ENCODE data around the gene ANKRD17. TPM values are rescaled to one million over a fixed set of nuclear protein-coding genes. Genes with fewer than 3 reads are reported as not detected.

The ANKRD17 gene
- polyA plus RNA-seq, 1 of the 3 experiments (the other 2 are of a cell fraction) = 25.6 TPM

GRCh38 chr4:73055241-73055897 lies 203.2 kb downstream of the ANKRD17 start:
- peaks cover 47 to 57% of the 10 kb centered on the region in 2 experiments for H3K36me3 ChIP-seq (replicated peaks in 1 of 2; ENCODE audit: control insufficient read depth in 1 of 2, insufficient read depth in 2 of 2, low read length in 1 of 2)
- H3K9me2 ChIP-seq = no peaks in the 10 kb centered on the region
- no peaks in the 10 kb centered on the region for H3K9me3 ChIP-seq
- ChIA-PET CTCF (interaction anchor here (0.8 kb wide), 1 partner anchor 432 kb away, joined by 3 read pairs; no protein-coding TSS in a partner anchor), POLR2A (no interaction called here)
- H3K79me2 ChIP-seq (ENCODE audit: insufficient read depth) = no peaks in the 10 kb centered on the region
- no peak for TF ChIP-seq RCOR1 (IDR thresholded peaks at IDR 0.05; ENCODE audit: low read length)
- no peak overlapping the region for H2AFZ ChIP-seq (ENCODE audit: low read depth)
- H4K20me1 ChIP-seq (ENCODE audit: insufficient read depth) = no peaks in the 10 kb centered on the region
- DNase-seq = no peak
- no peak overlapping the region for H3K4me2 ChIP-seq
- no peaks in the 10 kb centered on the region for H3K27me3 ChIP-seq (ENCODE audit: insufficient read depth)
- no peak overlapping the region for H3K4me3 ChIP-seq (ENCODE audit: low read depth in 2 of 2, low read length in 1 of 2)
- no peak overlapping the region for H3K9ac ChIP-seq
- H3K27ac ChIP-seq (ENCODE audit: low read depth in 2 of 2, low read length in 1 of 2) = no peak overlapping the region
- peaks cover 5% of the 10 kb centered on the region for H3F3A ChIP-seq (replicated peaks; ENCODE audit: insufficient read depth)
- 96% methylated on average over 2 of the region's 2 CpGs for WGBS (ENCODE audit: low lambda C conversion rate)
- H3K4me1 ChIP-seq (ENCODE audit: control insufficient read depth in 1 of 2, insufficient read depth in 2 of 2, low read depth in 1 of 2, low read length in 1 of 2) = no peaks in the 10 kb centered on the region

GRCh38 chr4:73053974-73054480 lies 204.6 kb downstream of the ANKRD17 start:
- peaks cover 34 to 43% of the 10 kb centered on the region in 2 experiments for H3K36me3 ChIP-seq (replicated peaks in 1 of 2; ENCODE audit: control insufficient read depth in 1 of 2, insufficient read depth in 2 of 2, low read length in 1 of 2)
- H2AFZ ChIP-seq (ENCODE audit: low read depth) = no peak overlapping the region
- H3K9ac ChIP-seq = no peak overlapping the region
- no peaks in the 10 kb centered on the region for H3K9me3 ChIP-seq
- H3K4me1 ChIP-seq (ENCODE audit: control insufficient read depth in 1 of 2, insufficient read depth in 2 of 2, low read depth in 1 of 2, low read length in 1 of 2) = no peaks in the 10 kb centered on the region
- H3K4me3 ChIP-seq (ENCODE audit: low read depth in 2 of 2, low read length in 1 of 2) = no peak overlapping the region
- 84% methylated on average over 2 of the region's 2 CpGs for WGBS (ENCODE audit: low lambda C conversion rate)
- DNase-seq = no peak
- no peaks in the 10 kb centered on the region for H3K9me2 ChIP-seq
- TF ChIP-seq GABPA (IDR thresholded peaks at IDR 0.05; ENCODE audit: low read depth) (no peak), RCOR1 (IDR thresholded peaks at IDR 0.05; ENCODE audit: low read length) (no peak), RAD21 (IDR thresholded peaks at IDR 0.05; ENCODE audit: low read length) (no peak), MEF2A (IDR thresholded peaks at IDR 0.05; ENCODE audit: borderline replicate concordance, low read depth) (no peak), RXRA (IDR thresholded peaks at IDR 0.05; ENCODE audit: borderline replicate concordance, low read depth) (no peak), SIN3A (IDR thresholded peaks at IDR 0.05; ENCODE audit: borderline replicate concordance, low read depth, low read length) (no peak), FOXM1 (IDR thresholded peaks at IDR 0.05; ENCODE audit: low read depth) (no peak), FOSL2 (IDR thresholded peaks at IDR 0.05; ENCODE audit: borderline replicate concordance, low read depth) (no peak), ELF1 (IDR thresholded peaks at IDR 0.05) (no peak)
- TF ChIP-seq, protein P1, sequence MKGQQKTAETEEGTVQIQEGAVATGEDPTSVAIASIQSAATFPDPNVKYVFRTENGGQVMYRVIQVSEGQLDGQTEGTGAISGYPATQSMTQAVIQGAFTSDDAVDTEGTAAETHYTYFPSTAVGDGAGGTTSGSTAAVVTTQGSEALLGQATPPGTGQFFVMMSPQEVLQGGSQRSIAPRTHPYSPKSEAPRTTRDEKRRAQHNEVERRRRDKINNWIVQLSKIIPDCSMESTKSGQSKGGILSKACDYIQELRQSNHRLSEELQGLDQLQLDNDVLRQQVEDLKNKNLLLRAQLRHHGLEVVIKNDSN (IDR thresholded peaks at IDR 0.05; ENCODE audit: borderline replicate concordance, low read depth) = no peak
- CTCF ChIA-PET = interaction anchor here (0.6 kb wide), 1 partner anchor 1238 kb away, joined by 3 read pairs; no protein-coding TSS in a partner anchor
- no peaks in the 10 kb centered on the region for H3K27me3 ChIP-seq (ENCODE audit: insufficient read depth)
- no peak overlapping the region for H3K4me2 ChIP-seq
- peaks cover 5% of the 10 kb centered on the region for H3F3A ChIP-seq (replicated peaks; ENCODE audit: insufficient read depth)
- POLR2A ChIA-PET = no interaction called here
- no peak overlapping the region for H3K27ac ChIP-seq (ENCODE audit: low read depth in 2 of 2, low read length in 1 of 2)
- no peaks in the 10 kb centered on the region for H4K20me1 ChIP-seq (ENCODE audit: insufficient read depth)
- H3K79me2 ChIP-seq (ENCODE audit: insufficient read depth) = no peaks in the 10 kb centered on the region

DNA sequence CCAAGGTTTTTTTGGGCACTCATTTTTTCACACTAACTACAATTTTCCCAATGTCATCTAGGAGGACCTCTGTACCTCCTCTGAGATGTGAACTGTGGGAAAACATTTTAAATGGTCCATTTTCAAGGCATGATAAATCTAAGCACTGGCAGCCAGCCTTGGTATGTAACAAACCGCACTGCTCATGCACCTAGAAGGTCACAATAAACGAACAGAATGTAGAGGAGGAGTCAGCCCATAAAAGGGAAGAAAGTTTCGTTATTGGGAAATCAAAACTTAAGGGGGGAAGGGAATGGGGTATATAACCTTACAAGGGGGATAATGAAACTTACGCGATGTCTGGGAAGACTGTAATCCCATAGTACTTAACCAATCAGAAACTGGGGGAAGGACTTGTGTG lies 205.5 kb downstream of the ANKRD17 start:
- H3K27ac ChIP-seq (ENCODE audit: low read depth in 2 of 2, low read length in 1 of 2) = no peak overlapping the region
- no peak overlapping the region for H3K4me2 ChIP-seq
- H3K4me1 ChIP-seq (ENCODE audit: control insufficient read depth in 1 of 2, insufficient read depth in 2 of 2, low read depth in 1 of 2, low read length in 1 of 2) = no peaks in the 10 kb centered on the region
- POLR2A ChIA-PET = no interaction called here
- no peaks in the 10 kb centered on the region for H4K20me1 ChIP-seq (ENCODE audit: insufficient read depth)
- CTCF ChIA-PET = interaction anchor here (0.9 kb wide), 1 partner anchor 14 kb away, joined by 3 read pairs; no protein-coding TSS in a partner anchor
- H2AFZ ChIP-seq (ENCODE audit: low read depth) = no peak overlapping the region
- no peaks in the 10 kb centered on the region for H3K9me3 ChIP-seq
- WGBS (ENCODE audit: low lambda C conversion rate) = 93% methylated on average over 5 of the region's 5 CpGs
- no peak overlapping the region for H3K9ac ChIP-seq
- peaks cover 25 to 38% of the 10 kb centered on the region in 2 experiments for H3K36me3 ChIP-seq (replicated peaks in 1 of 2; ENCODE audit: control insufficient read depth in 1 of 2, insufficient read depth in 2 of 2, low read length in 1 of 2)
- H3K4me3 ChIP-seq (ENCODE audit: low read depth in 2 of 2, low read length in 1 of 2) = no peak overlapping the region
- H3F3A ChIP-seq (replicated peaks; ENCODE audit: insufficient read depth) = peaks cover 5% of the 10 kb centered on the region
- no peak for DNase-seq
- H3K79me2 ChIP-seq (ENCODE audit: insufficient read depth) = no peaks in the 10 kb centered on the region
- no peaks in the 10 kb centered on the region for H3K27me3 ChIP-seq (ENCODE audit: insufficient read depth)
- H3K9me2 ChIP-seq = no peaks in the 10 kb centered on the region
- TF ChIP-seq MEF2A (IDR thresholded peaks at IDR 0.05; ENCODE audit: borderline replicate concordance, low read depth) (no peak), RFX5 (IDR thresholded peaks at IDR 0.05; ENCODE audit: low read length) (no peak), SIN3A (IDR thresholded peaks at IDR 0.05; ENCODE audit: borderline replicate concordance, low read depth, low read length) (no peak), FOXM1 (IDR thresholded peaks at IDR 0.05; ENCODE audit: low read depth) (no peak), MXI1 (IDR thresholded peaks at IDR 0.05; ENCODE audit: low read depth, low read length) (no peak), USF2 (IDR thresholded peaks at IDR 0.05; ENCODE audit: borderline replicate concordance, low read depth, low read length) (no peak), ZBTB33 (IDR thresholded peaks at IDR 0.05; ENCODE audit: borderline replicate concordance, low read depth) (no peak), JUND (IDR thresholded peaks at IDR 0.05) (no peak), TCF12 (IDR thresholded peaks at IDR 0.05) (no peak), NRF1 (IDR thresholded peaks at IDR 0.05; ENCODE audit: low read depth, low read length) (no peak)

Data from SK-N-SH (cell line).